SKM-1 (cell line): ENCODE measurements around the gene SYT2.

Experiments
- DNase-seq: peaks from one replicate; lab custom pipeline; 2025; ENCODE audit not compliant: unreplicated experiment; lab: John Stamatoyannopoulos, UW

The SYT2 gene

GRCh38 chr1:202680586-202681352 lies 29.5 kb downstream of the SYT2 start:
- no peak for DNase-seq

GRCh38 chr1:202679406-202680177 lies 30.7 kb downstream of the SYT2 start:
- no peak for DNase-seq

DNA sequence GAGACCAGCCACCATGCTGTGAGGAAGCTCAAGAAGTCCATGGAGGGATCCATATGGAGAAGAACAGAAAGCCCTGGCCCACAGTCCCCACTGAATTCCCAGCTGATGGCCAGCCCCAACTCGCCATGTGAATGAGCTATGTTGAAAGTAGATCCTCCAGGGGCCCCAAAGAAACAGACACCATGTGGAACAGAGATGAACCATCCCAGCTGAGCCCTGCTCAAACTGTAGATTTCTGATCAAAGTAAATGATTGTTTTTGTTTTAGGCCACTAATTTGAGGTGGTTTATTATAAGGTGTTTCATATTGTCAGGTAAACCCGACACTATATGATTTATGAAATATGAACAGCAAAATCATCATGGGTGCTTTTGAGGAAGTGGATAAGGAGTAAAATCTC lies 32.8 kb downstream of the SYT2 start:
- DNase-seq: no peak

- DNase-seq: no peak
Measured at GRCh38 chr1:202673531-202673930, 36.7 kb downstream of the SYT2 start.

GRCh38 chr1:202671399-202671798 lies 38.9 kb downstream of the SYT2 start:
- no peak for DNase-seq

DNA sequence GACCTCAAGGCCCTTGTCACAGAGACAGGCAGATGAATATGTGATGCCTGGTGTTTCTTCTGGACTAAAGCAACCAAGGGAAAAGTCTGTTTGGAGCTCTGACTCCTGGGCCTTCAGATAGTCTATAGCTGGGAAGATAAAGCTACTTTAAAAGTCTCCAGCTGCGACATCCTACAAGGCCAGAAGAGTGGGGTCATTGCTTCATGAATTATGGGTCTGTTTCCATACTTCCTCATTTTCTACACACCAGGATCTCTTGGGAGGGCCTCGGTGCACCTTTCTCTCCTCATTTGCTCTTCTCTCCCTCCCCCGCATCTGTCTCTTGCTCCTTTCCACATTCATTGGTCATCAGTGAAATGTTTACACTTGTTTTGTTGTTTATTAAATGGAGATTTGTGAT lies 44.8 kb downstream of the SYT2 start:
- no peak for DNase-seq

- no peak for DNase-seq
Measured at GRCh38 chr1:202664083-202664482, 46.2 kb downstream of the SYT2 start.

DNA sequence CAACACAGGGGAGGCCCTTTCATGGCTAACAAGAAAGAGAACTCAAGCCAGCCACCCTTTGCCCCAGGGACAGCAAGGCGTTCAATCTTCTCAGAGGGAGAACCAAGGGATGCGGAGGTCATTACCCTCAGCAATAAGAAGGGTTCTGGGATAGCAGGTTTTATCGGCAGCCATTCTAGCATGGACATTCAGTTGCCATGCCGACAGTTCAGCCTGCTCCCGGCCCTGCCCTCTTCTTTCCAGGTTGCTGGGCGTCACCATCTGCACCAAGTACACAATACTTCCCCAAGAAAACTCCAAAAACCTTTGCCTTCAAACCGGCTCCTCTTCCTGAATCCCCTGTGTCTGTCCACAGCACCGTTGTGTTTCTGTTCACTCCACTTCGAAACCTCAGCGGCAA lies 47.1 kb downstream of the SYT2 start:
- DNase-seq: no peak

DNA sequence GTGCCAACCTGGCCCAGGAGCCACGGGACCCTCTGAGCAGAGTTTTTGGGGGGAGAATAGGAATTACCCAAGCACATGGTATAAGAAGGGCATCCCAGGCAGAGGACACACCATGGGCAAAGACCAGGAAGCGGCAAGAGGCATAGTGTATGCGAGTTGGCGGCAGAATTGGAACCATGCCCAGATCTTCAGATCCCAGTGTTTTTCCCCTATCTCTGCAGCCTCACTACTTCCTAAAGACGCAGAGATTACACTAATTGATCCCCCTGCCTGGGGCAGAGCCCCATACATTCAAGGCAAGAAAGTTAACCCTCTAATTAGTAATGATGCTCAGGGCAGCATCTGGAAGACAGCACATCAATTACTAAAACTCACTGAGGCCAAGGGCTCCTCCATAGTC lies 48.2 kb downstream of the SYT2 start:
- no peak for DNase-seq

DNA sequence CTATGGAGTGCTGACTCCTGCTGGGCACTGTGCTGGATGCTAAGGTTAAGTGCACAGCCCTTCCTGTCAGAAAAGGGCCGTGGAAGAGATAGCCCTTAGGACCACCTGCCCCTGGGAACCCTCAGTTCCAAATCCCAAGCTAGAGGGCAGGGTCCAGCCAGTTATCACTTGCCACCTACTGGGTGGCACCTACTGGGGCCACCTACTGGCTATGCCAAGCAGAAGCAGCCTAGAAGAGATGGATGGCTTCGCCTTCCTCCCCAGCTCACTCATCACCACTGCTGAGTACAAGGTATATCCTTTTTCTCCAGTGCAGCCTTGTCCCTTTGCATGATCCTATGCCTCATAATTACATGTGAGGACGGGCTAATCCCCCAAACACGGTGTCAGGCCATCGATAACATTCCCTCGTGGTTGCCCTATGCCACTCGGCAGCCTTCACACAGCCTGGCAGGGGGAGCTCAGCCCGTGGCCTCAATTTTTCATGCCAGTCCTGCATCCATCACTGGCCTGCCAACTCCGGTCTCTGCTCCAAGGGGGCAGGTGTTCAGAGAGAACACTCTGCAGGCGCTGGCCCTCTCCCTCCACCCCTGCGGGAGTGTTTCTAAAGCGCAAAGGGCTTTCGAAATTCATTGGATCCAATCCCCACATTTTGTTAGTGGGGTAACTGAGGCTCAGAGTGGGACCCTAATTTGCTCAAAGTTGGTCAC lies 49.0 kb downstream of the SYT2 start:
- DNase-seq: no peak

GRCh38 chr1:202659974-202660373 lies 50.3 kb downstream of the SYT2 start:
- DNase-seq: no peak

- DNase-seq: no peak
Measured at GRCh38 chr1:202659541-202659940, 50.7 kb downstream of the SYT2 start.

DNA sequence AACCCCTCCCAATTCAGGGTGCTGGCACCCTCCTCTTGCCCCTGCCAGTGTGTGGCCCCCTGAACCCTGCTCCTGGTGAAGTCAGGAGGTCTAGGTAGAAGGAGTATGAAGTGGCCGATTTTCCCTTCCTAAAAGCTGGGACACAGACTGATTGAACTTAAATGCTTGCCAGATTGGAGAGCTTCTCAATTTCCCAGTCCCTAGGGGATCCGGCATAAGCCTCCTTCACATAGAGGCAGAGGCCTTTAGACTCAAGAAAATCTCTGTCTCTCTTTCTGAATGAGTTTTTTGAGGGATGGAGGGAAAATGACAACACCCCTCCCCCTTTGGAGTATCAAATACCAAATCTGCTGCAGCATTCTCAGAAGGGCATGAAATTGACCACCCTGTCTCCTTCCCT lies 51.5 kb downstream of the SYT2 start:
- DNase-seq: no peak

- DNase-seq: no peak
Measured at GRCh38 chr1:202658251-202658759, 51.9 kb downstream of the SYT2 start.

- no peak for DNase-seq
Measured at GRCh38 chr1:202656951-202657646, 53.2 kb downstream of the SYT2 start.

GRCh38 chr1:202656057-202656456 lies 54.2 kb downstream of the SYT2 start:
- no peak for DNase-seq

- DNase-seq: no peak
Measured at GRCh38 chr1:202654079-202654478, 56.2 kb downstream of the SYT2 start.

- no peak for DNase-seq
Measured at GRCh38 chr1:202649553-202650392, 60.5 kb downstream of the SYT2 start.

DNA sequence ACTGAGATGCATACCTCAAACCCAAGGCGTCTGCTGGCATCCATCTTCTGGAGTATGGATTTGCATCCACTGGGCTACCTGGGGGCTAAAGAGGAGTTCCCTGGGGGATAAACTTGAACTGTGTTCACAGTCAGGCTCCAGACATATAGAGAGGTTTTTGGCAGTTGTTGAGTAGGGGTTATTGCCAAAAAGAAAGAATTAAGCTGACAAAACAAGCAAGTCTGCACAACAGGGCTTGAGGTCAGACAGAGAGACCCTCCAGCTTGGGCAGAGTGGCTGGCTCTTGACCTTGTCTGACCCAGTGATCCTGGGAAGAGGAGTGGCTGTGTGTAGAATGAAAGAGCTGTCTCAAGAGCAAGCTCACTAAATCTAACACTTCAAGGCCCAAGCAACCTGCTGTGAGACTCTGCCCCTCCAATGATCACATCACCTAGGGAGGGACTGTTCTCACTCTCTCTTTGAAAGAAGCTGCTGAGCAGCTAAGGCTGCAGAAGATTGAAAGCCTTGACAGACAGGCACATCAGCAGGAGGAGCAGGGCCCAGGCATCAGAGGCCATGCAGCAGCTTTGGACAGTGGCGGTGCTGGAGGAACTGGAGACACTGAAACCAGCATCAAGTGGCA lies 61.5 kb downstream of the SYT2 start:
- no peak for DNase-seq

GRCh38 chr1:202645097-202645476 lies 65.2 kb downstream of the SYT2 start:
- no peak for DNase-seq
